ENCODE results near the gene CEP104. TPM values are rescaled to one million over a fixed set of nuclear protein-coding genes. Genes with fewer than 3 reads are reported as not detected.

The CEP104 gene
- total RNA-seq, 6 experiments from 2014 or later: 16.7 to 36.4 (median 26.6) TPM

GRCh38 chr1:3837200-3837599 lies 19.8 kb downstream of the CEP104 start:
- Histone ChIP-seq H3K4me1 (no peaks in the 10 kb centered on the region), H3K36me3 (peaks cover 0 to 50% (median 11%) of the 10 kb centered on the region in 4 donors), H3K4me3 (no peak overlapping the region), H3K9me3 (no peaks in the 10 kb centered on the region), H3K27ac (no peak overlapping the region), H3K27me3 (no peaks in the 10 kb centered on the region)
- no peak for TF ChIP-seq CTCF (IDR thresholded peaks at IDR 0.05)
- no peak for TF ChIP-seq POLR2A (IDR thresholded peaks at IDR 0.05)
- ATAC-seq (no peak), DNase-seq (no peak)
- WGBS (ENCODE audit: insufficient coverage, low coverage, low lambda C conversion rate, missing lambda C conversion rate): 100% methylated on average over 5 of the region's 6 CpGs
- intact Hi-C loops (cut with DNase I): no loop called here

DNA sequence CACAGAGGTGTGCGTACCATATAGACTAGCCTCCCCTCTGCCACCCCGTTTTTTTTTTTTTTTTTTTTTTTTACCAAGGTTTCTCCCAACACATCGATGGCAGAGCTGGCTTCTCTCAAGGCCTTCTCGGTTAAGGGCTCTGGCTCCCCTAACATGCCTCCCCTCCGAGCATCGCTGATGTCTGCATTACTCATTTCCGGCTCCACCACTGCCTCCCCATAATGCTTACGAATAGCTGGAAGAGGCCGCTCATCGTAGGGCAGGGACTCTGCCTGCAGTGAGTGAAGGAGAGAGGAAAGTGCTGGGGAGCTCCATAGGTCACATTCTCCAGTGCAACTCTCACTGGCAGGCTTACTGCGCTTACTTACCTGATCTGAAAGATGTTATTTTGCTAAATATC lies 20.6 kb downstream of the CEP104 start:
- Histone ChIP-seq H3K36me3 (peaks cover 0 to 52% (median 10%) of the 10 kb centered on the region in 4 donors), H3K27ac (no peak overlapping the region), H3K4me1 (no peaks in the 10 kb centered on the region), H3K4me3 (no peak overlapping the region), H3K9me3 (no peaks in the 10 kb centered on the region), H3K27me3 (no peaks in the 10 kb centered on the region)
- intact Hi-C loops (cut with DNase I): no loop called here
- WGBS (ENCODE audit: insufficient coverage, low coverage, low lambda C conversion rate, missing lambda C conversion rate): 92% methylated on average over 11 of the region's 11 CpGs
- DNase-seq (no peak), ATAC-seq (no peak)
- no peak for TF ChIP-seq CTCF (IDR thresholded peaks at IDR 0.05)
- TF ChIP-seq POLR2A (IDR thresholded peaks at IDR 0.05): no peak

DNA sequence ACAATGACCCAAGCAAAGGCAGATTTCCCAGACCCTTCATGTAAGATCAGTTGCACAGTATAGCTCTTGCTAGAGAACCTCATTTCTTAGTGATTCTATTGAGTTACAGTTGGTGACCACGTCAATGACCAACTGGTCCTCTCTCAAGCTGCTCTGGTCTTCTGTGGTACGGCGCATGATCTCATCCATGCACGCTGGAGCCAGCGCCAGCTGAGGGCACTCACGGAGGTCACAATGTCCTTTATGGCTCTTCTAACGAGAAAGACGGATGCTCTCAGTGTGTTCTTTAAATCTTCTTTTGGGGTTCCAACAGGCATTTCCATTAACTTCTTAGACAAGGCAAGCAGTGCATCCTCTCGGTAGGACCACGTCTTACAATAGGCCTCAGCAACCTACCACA lies 22.3 kb downstream of the CEP104 start:
- intact Hi-C loops (cut with DNase I): no loop called here
- ATAC-seq (no peak), DNase-seq (no peak)
- no peaks in the 10 kb centered on the region for H3K4me1 ChIP-seq
- 95% methylated on average over 10 of the region's 10 CpGs for WGBS (ENCODE audit: insufficient coverage, low coverage, low lambda C conversion rate, missing lambda C conversion rate)
- no peaks in the 10 kb centered on the region for H3K9me3 ChIP-seq
- H3K4me3 ChIP-seq: no peak overlapping the region
- no peaks in the 10 kb centered on the region for H3K27me3 ChIP-seq
- TF ChIP-seq POLR2A (IDR thresholded peaks at IDR 0.05) (no peak), CTCF (IDR thresholded peaks at IDR 0.05) (no peak)
- H3K36me3 ChIP-seq: peaks cover 0 to 62% (median 18%) of the 10 kb centered on the region in 4 donors
- no peak overlapping the region for H3K27ac ChIP-seq

DNA sequence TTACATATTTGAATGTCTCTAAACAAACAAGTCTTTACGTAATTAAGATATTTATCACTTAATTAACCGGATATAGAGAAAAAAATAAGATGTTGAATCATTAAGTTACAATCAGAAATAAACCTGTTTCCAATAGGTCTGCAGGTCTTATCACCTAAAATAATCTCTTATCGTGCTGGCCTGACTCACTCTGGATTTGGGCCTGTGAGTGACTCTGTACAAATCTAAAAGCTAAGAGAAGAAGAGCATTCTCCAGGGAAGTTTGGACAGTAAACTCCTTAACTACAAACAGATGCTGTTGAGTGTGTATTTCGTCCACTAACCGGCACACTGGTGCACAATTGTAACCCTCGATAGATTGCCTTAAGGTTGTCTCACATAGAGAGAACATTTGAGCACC lies 25.3 kb downstream of the CEP104 start:
- no peaks in the 10 kb centered on the region for H3K4me1 ChIP-seq
- no peak overlapping the region for H3K4me3 ChIP-seq
- H3K9me3 ChIP-seq: no peaks in the 10 kb centered on the region
- ATAC-seq (no peak), DNase-seq (no peak)
- TF ChIP-seq CTCF (IDR thresholded peaks at IDR 0.05) (no peak), POLR2A (IDR thresholded peaks at IDR 0.05) (no peak)
- no peaks in the 10 kb centered on the region for H3K27me3 ChIP-seq
- WGBS (ENCODE audit: insufficient coverage, low coverage, low lambda C conversion rate, missing lambda C conversion rate): 81% methylated on average over 6 of the region's 6 CpGs
- H3K27ac ChIP-seq: no peak overlapping the region
- peaks cover 0 to 66% (median 21%) of the 10 kb centered on the region in 4 donors for H3K36me3 ChIP-seq
- intact Hi-C loops (cut with DNase I): no loop called here

DNA sequence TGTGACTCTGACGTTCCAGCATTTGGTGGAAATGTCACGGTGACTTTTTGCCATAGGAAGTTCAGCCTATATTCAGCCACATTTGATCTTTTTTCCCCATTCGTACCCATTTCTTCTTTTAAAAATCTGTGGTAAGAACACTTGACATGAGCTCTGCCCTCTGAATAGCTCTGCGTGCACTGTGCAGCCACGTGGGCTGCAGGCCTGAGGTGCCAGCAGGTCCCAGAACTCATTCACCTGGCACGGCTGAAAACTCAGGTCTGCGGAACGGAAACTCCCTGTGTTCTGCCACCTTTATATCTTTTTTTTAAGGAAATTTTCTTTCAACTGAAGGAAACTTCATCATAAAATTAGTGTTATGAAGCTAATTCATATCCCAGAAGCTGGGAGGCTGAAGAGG lies 28.6 kb downstream of the CEP104 start:
- DNase-seq (no peak), ATAC-seq (no peak)
- TF ChIP-seq POLR2A (IDR thresholded peaks at IDR 0.05) (no peak), CTCF (IDR thresholded peaks at IDR 0.05) (no peak)
- no peaks in the 10 kb centered on the region for H3K27me3 ChIP-seq
- intact Hi-C loops (cut with DNase I): no loop called here
- peaks cover 0 to 63% (median 19%) of the 10 kb centered on the region in 4 donors for H3K36me3 ChIP-seq
- H3K27ac ChIP-seq: no peak overlapping the region
- H3K9me3 ChIP-seq: no peaks in the 10 kb centered on the region
- H3K4me1 ChIP-seq: no peaks in the 10 kb centered on the region
- WGBS (ENCODE audit: insufficient coverage, low coverage, low lambda C conversion rate, missing lambda C conversion rate): 83% methylated on average over 8 of the region's 8 CpGs
- no peak overlapping the region for H3K4me3 ChIP-seq
